Brain microvascular endothelial cell (primary cell): Measurements from ENCODE around the gene CCM2.

Source experiments
- DNase-seq: peaks from one replicate; pipeline ENCODE4 v3.0.0-alpha.2; 2020
- H3K27ac ChIP-seq: fragments of 250-450 bp; sonication (Bioruptor Pico); 2 replicates; pipeline ENCODE4 v1.5.1; 2020; ENCODE audit warnings: mild to moderate bottlenecking, moderate library complexity
- H3K27me3 ChIP-seq: fragments of 250-450 bp; sonication (Bioruptor Pico); replicated peaks from 2 replicates; pipeline ENCODE4 v1.5.1; 2020; ENCODE audit warnings: mild to moderate bottlenecking
- H3K36me3 ChIP-seq: fragments of 250-450 bp; sonication (Bioruptor Pico); replicated peaks from 2 replicates; pipeline ENCODE4 v1.5.1; 2020; ENCODE audit warnings: mild to moderate bottlenecking
- H3K4me3 ChIP-seq: 2 replicates; pipeline ENCODE4 v1.5.1; 2011; ENCODE audit warnings: low read depth, mild to moderate bottlenecking, control low read depth, low read length, moderate library complexity
- CTCF ChIP-seq: IDR thresholded peaks from 2 replicates; pipeline ENCODE4 v1.5.1; 2011; ENCODE audit warnings: low read depth, mild to moderate bottlenecking, moderate library complexity, low read length, control low read depth, inconsistent platforms; ENCODE audit errors: missing control alignments
- in situ Hi-C: cut with HindIII; loops from 2 replicates; pipeline ENCODE4 v1.10.0; 2017; ENCODE audit warnings: low sequenced_read_pairs, low pct_ligation_motif_present

CCM2 gene

GRCh38 chr7:44964384-44964830 is 35.6 kb upstream of the CCM2 start:
- peaks cover 9% of the 10 kb centered on the region for H3K27me3 ChIP-seq
- TF ChIP-seq CTCF: peak; percentile 66
- no peaks in the 10 kb centered on the region for H3K36me3 ChIP-seq
- DNase-seq: no peak
- H3K4me3 ChIP-seq: no peak overlapping the region
- in situ Hi-C loops: no loop called here
- no peak overlapping the region for H3K27ac ChIP-seq

GRCh38 chr7:44964831-44965440 is 35.1 kb upstream of the CCM2 start:
- H3K4me3 ChIP-seq: no peak overlapping the region
- no peak overlapping the region for H3K27ac ChIP-seq
- no peak for DNase-seq
- no peak for TF ChIP-seq CTCF
- in situ Hi-C loops: no loop called here
- peaks cover 9% of the 10 kb centered on the region for H3K27me3 ChIP-seq
- H3K36me3 ChIP-seq: no peaks in the 10 kb centered on the region

- H3K4me3 ChIP-seq: no peak overlapping the region
- H3K27ac ChIP-seq: no peak overlapping the region
- H3K27me3 ChIP-seq: peaks cover 9% of the 10 kb centered on the region
- in situ Hi-C loops: no loop called here
- H3K36me3 ChIP-seq: no peaks in the 10 kb centered on the region
- DNase-seq: no peak
- no peak for TF ChIP-seq CTCF
Measured at GRCh38 chr7:44965441-44965903, 34.5 kb upstream of the CCM2 start.

- Histone ChIP-seq H3K36me3 (no peaks in the 10 kb centered on the region), H3K27ac (no peak overlapping the region), H3K4me3 (no peak overlapping the region), H3K27me3 (peaks cover 9% of the 10 kb centered on the region)
- no peak for DNase-seq
- no peak for TF ChIP-seq CTCF
- in situ Hi-C loops: no loop called here
Measured at GRCh38 chr7:44965937-44966730, 33.9 kb upstream of the CCM2 start.

GRCh38 chr7:44966731-44967538 is 33.1 kb upstream of the CCM2 start:
- DNase-seq: no peak
- in situ Hi-C loops: no loop called here
- peaks cover 8% of the 10 kb centered on the region for H3K27me3 ChIP-seq
- H3K4me3 ChIP-seq: no peak overlapping the region
- H3K36me3 ChIP-seq: no peaks in the 10 kb centered on the region
- no peak overlapping the region for H3K27ac ChIP-seq
- TF ChIP-seq CTCF: no peak
